DOHH2 (cell line): ENCODE measurements around the gene CD2.

Experiments used
- CTCF ChIP-seq: fragments of 200-600 bp; sonication (generic); IDR thresholded peaks from one replicate; pipeline ENCODE4 v1.5.1; 2014; ENCODE audit warnings: antibody characterized with exemption, mild to moderate bottlenecking, low read depth, low read length; ENCODE audit not compliant: poor library complexity, severe bottlenecking
- EZH2phosphoT487 ChIP-seq: fragments of 200-600 bp; sonication (generic); IDR thresholded peaks from 2 replicates; pipeline ENCODE4 v1.6.1; 2017; ENCODE audit warnings: borderline replicate concordance, mild to moderate bottlenecking, antibody characterized with exemption, low read length, moderate library complexity, mixed read lengths

DNA sequence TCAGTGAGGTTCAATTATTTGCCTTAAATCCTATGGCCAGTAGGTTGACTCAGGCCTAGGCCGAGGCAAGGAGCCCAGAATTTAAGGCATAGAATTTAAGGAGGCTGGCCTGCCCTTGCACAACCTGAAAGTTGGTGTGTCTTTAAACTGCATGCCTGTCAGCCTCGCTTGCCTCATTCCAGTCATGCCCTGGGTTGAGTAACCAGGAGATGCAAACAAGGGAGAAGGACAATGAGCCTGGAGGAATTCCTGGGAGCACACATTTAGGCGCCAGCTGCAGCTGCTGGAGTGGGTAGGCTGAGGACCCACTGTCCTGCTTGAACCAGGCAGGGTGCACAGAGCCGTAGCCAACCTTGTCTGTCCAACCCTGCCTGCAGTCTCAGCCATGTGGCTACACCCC lies 11.7 kb downstream of the CD2 start:
- TF ChIP-seq EZH2phosphoT487 (no peak), CTCF (no peak)
